Activated naive CD4-positive, alpha-beta T cell treated with Interleukin-2 at 50 U/mL for 16 hours (primary cell): ENCODE data around the gene ZNF334.
A peak's percentile ranks its signal among the peaks of the same experiment; 100 is the strongest.

ENCODE experiments used
- DNase-seq: peaks from one replicate; pipeline ENCODE4 v3.0.0-alpha.2; 2020

Gene ZNF334

GRCh38 chr20:46545077-46545826 lies 31.9 kb upstream of the ZNF334 start:
- peak; percentile 54 for DNase-seq

DNA sequence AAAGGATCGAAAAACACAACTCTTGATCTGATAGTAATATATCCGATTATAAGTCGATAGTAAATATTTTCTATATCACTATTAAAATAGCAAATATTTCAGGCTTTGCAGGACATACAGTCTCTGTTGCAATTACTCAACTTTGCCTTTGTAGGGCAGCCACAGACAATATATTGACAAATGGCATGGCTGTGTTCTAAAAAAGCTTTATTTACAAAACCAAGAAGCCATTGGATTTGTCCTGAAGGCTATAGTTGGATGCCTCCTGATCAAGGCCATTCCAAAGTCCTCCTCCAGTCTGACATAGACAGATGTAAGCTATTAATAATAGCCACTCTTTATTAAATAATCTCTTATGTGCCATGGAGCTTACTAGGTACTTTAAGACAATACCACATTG lies 31.2 kb upstream of the ZNF334 start:
- DNase-seq = no peak

DNA sequence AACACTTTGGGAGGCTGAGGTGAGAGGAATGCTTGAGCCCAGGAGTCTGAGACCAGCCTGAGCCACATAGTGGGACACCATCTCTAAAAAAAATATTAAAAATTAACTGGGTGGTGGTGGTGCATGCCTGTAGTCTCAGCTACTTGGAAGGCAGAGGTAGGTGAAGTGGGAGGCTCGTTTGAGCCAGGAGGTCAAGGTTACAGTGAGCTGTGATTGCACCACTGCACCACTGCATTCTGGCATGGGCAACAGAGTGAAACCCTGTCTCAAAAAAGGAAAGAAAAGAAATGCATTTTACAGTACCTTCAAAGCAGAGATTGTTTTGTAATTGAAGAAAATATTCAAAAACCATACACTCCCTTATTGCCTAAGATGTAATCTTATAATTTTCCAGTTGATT lies 30.6 kb upstream of the ZNF334 start:
- no peak for DNase-seq

DNA sequence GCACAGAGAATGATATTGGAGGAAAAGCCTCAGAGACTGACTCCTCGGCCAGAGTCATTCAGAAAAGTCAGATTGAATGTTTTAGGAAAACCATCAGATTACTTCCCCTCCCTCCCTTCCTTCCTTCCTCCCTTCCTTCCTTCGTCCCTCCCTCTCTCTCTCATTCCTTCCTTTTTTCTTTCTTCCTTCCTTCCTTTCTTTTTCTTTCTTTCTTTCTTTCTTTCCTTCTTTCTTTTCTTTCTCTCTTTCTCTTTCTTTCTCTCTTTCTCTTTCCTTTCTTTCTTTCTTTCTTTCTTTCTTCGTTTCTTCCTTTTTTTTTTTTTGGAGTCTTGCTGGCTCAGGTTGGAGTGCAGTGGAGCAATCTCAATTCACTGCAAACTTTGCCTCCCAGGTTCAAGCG lies 29.7 kb upstream of the ZNF334 start:
- no peak for DNase-seq

GRCh38 chr20:46541229-46541935 lies 28.0 kb upstream of the ZNF334 start:
- no peak for DNase-seq

GRCh38 chr20:46539113-46539512 lies 25.8 kb upstream of the ZNF334 start:
- DNase-seq = no peak

- DNase-seq = no peak
These were observed 17.3 kb upstream of the ZNF334 start for GRCh38 chr20:46530640-46531039.

- no peak for DNase-seq
These were observed 10.5 kb upstream of the ZNF334 start for GRCh38 chr20:46523696-46524328.

- DNase-seq = no peak
These were observed 9.7 kb upstream of the ZNF334 start for GRCh38 chr20:46523108-46523507.

DNA sequence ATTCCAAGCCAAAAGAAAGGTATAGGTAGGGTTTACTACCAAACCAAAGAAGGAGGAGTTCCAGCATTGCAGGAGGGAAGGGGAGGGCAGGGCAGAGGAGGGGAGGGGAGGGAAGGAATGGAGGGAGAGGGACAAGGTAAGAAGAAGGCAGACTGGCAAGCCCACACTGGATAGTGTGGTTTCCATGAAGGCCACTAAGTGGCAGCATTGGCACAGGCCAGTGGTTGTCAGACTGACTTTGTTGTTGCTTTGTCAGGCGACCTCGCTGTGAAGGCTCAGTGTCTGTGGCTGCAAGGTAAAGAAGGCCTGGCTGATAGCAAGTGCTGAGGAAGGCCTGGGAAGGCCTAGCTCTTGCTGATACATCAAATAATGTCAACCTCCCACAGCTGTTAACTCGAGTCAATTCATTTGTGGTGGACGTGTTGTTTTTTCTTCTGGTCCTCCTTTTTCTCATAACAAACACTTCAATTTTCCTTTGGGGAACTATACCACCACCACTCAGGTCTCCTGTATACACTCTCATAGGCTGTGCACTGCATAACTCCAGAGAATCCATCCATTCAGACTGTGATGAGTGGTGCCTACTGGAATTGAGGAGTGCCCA lies 7.7 kb upstream of the ZNF334 start:
- DNase-seq = peak; percentile 53

DNA sequence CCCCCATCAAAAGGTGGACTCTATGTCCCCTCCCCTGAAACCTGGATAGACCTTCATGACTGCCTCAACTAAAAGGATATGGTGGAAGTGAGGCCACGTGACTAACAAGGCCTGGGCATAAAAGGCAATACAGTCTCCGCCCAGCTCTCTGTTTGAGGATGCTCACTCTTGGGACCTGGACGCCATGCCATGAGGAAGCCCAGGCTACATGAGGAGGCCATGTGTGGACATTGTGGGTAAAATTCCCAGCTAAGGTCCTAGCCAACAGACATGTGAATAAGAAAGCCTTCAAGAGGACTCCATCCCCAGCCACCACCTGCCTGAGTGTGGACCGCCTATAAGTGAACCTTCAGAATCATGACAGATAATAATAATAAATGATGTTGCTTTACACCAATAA lies 7.2 kb upstream of the ZNF334 start:
- DNase-seq = no peak

DNA sequence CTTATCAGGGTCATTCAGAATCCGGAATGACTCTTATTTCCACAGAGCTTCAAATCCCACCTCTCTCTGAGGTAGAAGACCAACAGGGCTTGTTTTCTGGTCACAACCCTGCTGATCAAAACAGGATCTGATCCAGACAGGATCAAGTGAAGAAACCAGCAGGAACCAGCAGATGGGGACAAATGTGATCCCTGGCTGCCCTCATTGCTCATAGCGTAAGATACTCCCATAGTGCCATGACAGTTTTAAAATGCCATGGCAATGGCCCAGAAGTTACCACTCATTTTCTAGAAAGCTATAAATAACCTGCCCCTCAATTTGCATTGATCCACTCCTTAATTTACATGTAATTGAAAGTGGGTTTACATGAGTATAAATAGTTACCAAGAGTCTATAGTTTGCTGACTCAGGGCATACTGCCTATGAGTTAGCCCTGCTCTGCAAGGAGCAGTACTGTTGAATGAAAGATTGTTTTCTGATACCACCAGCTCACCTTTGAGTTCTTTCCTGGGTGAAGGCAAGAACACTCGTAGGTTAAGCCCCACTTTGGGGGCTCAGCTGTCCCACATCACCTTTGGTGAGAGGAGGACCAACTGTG lies 6.2 kb upstream of the ZNF334 start:
- no peak for DNase-seq

- DNase-seq = no peak
These were observed 3.8 kb downstream of the ZNF334 start for GRCh38 chr20:46509523-46509922.

GRCh38 chr20:46507760-46508407 lies 5.5 kb downstream of the ZNF334 start:
- DNase-seq = no peak

DNA sequence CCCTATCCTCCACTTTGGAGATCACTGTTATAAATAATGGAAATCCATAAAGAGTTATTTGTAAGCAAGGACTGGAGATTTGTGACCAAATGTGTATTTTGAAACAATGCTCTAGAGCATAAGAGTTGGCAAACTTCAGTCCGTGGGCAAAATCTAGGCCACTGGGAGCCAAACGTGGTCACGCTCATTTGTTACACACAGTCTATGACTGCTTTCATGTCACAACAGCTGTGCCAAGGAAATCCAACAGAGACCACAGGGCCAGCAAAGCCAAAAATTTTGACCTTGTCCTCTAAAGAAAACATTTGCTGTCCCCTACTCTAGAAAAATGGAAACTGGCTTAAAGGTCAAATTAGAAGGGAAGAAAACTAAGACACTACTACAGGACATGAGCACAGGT lies 7.9 kb downstream of the ZNF334 start:
- no peak for DNase-seq

- no peak for DNase-seq
These were observed 11.4 kb downstream of the ZNF334 start for GRCh38 chr20:46501961-46502360.

DNA sequence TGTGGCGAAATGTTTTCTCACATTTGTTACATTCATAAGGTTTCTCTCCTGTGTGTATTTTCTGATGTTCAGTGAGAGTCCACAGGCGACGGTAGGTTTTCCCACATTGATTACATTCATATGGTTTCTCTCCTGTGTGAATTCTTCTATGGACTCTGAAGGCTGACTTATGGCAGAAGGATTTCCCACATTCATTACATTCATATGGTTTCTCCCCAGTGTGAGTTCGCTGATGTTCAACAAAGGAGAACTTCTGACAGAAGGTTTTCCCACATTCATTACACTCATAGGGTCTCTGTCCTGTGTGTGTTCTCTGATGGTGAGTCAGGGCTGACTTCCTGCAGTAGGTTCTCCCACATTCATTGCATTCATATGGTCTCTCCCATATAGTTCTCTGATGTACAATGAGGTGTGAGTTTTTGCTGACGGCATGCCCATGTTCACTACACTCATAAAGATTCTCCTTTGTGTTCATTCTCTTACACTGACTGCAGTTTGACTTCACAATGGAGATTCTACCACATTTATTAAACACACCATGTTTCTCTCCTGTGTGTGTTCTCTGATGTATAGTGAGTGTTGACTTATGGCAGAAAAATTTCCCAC lies 11.9 kb downstream of the ZNF334 start:
- no peak for DNase-seq

DNA sequence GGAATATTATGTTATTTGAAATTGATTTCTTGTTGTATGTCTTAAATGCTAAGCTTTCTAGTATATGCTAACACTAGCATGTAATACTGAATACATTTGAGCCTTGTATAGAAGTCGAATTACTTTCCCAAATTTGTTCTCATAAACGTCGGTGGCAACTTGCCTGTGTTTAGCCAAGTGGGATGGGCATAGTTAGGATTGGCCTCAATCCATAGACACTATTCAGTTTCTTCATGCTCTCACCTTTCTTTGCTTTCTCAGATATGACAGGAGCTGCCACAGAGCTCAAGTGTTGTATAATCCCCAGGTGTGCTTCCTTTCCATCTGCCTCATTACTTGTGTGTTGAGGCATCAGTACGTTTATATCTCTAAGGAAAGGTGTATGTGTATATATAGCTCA lies 19.3 kb downstream of the ZNF334 start:
- no peak for DNase-seq

GRCh38 chr20:46491354-46491753 lies 22.0 kb downstream of the ZNF334 start:
- DNase-seq = no peak

GRCh38 chr20:46488451-46488850 lies 24.9 kb downstream of the ZNF334 start:
- no peak for DNase-seq

- DNase-seq = no peak
These were observed 25.7 kb downstream of the ZNF334 start for GRCh38 chr20:46487628-46488027.

DNA sequence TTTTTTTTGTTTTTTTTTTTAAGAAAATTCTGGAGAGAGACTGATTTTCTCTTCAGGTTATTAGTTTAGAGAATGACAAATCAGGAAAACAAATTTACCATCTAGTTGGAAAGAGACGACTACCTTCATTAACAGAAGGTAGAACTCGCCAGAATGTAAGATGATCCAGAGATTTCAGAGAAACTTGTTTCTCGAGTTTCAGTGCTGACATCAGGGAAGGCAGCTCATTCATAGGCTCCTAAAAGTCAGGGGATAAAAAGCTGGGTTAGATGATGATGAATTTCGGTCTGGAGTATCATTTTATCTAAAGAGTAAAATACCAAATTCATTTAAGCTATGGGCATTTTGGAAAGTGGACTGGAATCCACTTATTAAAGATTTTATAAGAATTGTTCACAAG lies 27.9 kb downstream of the ZNF334 start:
- no peak for DNase-seq
